ENCODE measurements around the gene HNRNPLL.
"Not testable (repeated sequence)": the region's sequence is repeated elsewhere in the genome, so short reads cannot be mapped to it uniquely, and the experiment has no call there.

Gene HNRNPLL

GRCh38 chr2:38650012-38650411, 47.3 kb upstream of the HNRNPLL start (continued):
- TF ChIP-seq ZNF354C (tag by site-specific recombination; IDR thresholded peaks at IDR 0.05; ENCODE audit: borderline replicate concordance, low read depth) (no peak), SETDB1 (IDR thresholded peaks at IDR 0.05; ENCODE audit: insufficient read length, low read length) (no peak)

DNA sequence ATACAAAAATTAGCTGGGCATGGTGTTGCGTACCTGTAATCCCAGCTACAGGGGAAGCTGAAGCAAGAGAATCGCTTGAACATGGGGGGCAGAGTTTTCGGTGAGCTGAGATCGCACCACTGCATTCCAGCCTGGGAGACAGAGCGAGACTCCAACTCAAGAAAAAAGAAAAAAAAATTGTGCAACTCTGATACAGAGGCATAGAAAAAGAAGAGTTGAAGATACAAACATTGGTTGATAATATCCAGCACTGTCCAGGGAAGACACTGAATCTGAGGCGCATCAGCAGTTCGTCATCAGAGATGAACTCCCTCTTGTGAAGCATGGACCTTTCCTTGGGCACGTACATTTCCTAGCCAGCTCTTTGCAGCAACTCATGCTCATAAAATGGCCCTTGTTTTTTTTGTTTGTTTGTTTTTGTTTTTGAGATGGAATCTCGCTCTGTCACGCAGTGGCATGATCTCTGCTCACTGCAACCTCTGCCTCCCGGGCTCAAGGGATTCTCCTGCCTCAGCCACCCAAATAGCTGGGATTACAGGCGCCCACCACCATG, 46.5 kb upstream of the HNRNPLL start:
- Histone ChIP-seq H3K9me3 (ENCODE audit: control insufficient read depth, insufficient read depth, low read depth, low read length) (no peaks in the 10 kb centered on the region), H3K27ac (ENCODE audit: extremely low read depth, low read depth, low read length) (no peak overlapping the region), H3K4me3 (ENCODE audit: low read depth, low read length) (no peak overlapping the region), H3K4me1 (ENCODE audit: control insufficient read depth, insufficient read depth, low read length) (no peaks in the 10 kb centered on the region), H3K36me3 (ENCODE audit: control insufficient read depth in 2 of 2, insufficient read depth in 1 of 2, low read length in 2 of 2) (no peaks in the 10 kb centered on the region)
- ChIA-PET POLR2A (no interaction called here), CTCF (interaction anchor here (0.7 kb wide), 1 partner anchor 113 kb away, joined by 3 read pairs; no protein-coding TSS in a partner anchor)
- TF ChIP-seq PRDM10 (tag by site-specific recombination; IDR thresholded peaks at IDR 0.05) = peak; percentile 64
- no peak for TF ChIP-seq ZNF76 (tag by site-specific recombination; IDR thresholded peaks at IDR 0.05; ENCODE audit: borderline replicate concordance, low read depth)
- no peak for TF ChIP-seq MYNN (tag by site-specific recombination; IDR thresholded peaks at IDR 0.05; ENCODE audit: borderline replicate concordance)
- TF ChIP-seq SP7 (tag by site-specific recombination; IDR thresholded peaks at IDR 0.05) = no peak

GRCh38 chr2:38648107-38648761, 45.5 kb upstream of the HNRNPLL start:
- H3K36me3 ChIP-seq (ENCODE audit: control insufficient read depth in 2 of 2, insufficient read depth in 1 of 2, low read length in 2 of 2) = no peaks in the 10 kb centered on the region
- H3K4me3 ChIP-seq (ENCODE audit: low read depth, low read length) = no peak overlapping the region
- POLR2A ChIA-PET = no interaction called here
- H3K4me1 ChIP-seq (ENCODE audit: control insufficient read depth, insufficient read depth, low read length) = no peaks in the 10 kb centered on the region
- no peak overlapping the region for H3K27ac ChIP-seq (ENCODE audit: extremely low read depth, low read depth, low read length)
- CTCF ChIA-PET = no interaction called here
- no peaks in the 10 kb centered on the region for H3K9me3 ChIP-seq (ENCODE audit: control insufficient read depth, insufficient read depth, low read depth, low read length)
- TF ChIP-seq SCRT2 (tag by site-specific recombination; IDR thresholded peaks at IDR 0.05) = peak; percentile 74
- TF ChIP-seq GFI1B (tag by site-specific recombination; IDR thresholded peaks at IDR 0.05) = no peak

DNA sequence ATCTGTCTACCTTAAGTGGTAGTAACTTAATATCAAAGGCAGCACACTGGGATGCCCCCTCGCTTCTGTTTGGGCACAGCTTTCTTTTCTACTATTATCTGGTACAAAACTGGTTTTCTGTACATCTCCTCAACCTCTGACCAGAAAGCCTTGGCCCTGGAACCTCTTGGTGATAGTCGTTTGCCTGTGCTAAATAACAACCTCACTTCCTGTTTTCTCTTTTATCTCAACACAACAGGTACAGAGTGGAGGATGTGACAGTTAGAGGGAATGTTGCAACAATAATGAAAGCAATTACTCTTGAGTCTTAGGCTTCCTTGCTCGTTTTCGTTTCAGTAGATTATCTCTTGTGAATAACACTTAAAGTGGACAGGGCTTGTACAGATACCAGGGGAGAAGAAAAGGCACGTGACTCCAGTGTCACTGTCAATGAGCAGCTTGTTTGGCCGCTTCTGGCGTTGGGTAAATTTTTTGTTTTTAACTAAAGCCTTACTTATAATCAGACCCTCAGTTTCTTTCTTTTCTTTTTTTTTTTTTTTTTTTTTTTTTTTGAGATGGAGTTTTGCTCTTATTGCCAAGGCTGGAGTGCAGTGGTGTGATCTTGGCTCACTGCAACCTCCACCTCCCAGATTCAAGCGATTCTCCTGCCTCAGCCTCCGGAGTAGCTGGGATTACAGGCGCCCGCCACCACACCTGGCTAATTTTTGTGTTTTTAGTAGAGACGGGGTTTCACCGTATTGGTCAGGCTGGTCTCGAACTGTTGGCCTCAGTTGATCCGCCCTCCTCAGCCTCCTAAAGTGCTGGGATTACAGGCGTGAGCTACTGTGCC, 41.2 kb upstream of the HNRNPLL start:
- H3K27ac ChIP-seq (ENCODE audit: extremely low read depth, low read depth, low read length); POLR2A ChIA-PET; H3K4me1 ChIP-seq (ENCODE audit: control insufficient read depth, insufficient read depth, low read length); H3K4me3 ChIP-seq (ENCODE audit: low read depth, low read length); CTCF ChIA-PET; H3K36me3 ChIP-seq (ENCODE audit: control insufficient read depth in 2 of 2, insufficient read depth in 1 of 2, low read length in 2 of 2); H3K9me3 ChIP-seq (ENCODE audit: control insufficient read depth, insufficient read depth, low read depth, low read length): not testable (repeated sequence)

- TF ChIP-seq, protein P1, sequence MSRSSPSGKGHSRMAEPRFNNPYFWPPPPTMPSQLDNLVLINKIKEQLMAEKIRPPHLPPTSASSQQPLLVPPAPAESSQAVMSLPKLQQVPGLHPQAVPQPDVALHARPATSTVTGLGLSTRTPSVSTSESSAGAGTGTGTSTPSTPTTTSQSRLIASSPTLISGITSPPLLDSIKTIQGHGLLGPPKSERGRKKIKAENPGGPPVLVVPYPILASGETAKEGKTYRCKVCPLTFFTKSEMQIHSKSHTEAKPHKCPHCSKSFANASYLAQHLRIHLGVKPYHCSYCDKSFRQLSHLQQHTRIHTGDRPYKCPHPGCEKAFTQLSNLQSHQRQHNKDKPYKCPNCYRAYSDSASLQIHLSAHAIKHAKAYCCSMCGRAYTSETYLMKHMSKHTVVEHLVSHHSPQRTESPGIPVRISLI (tag by site-specific recombination; IDR thresholded peaks at IDR 0.05) = no peak
- TF ChIP-seq SETDB1 (IDR thresholded peaks at IDR 0.05; ENCODE audit: insufficient read length, low read length) = peak; percentile 11
- no peaks in the 10 kb centered on the region for H3K4me1 ChIP-seq (ENCODE audit: control insufficient read depth, insufficient read depth, low read length)
- H3K27ac ChIP-seq (ENCODE audit: extremely low read depth, low read depth, low read length) = no peak overlapping the region
- H3K36me3 ChIP-seq (ENCODE audit: control insufficient read depth in 2 of 2, insufficient read depth in 1 of 2, low read length in 2 of 2) = no peaks in the 10 kb centered on the region
- CTCF ChIA-PET = no interaction called here
- H3K9me3 ChIP-seq (ENCODE audit: control insufficient read depth, insufficient read depth, low read depth, low read length) = no peaks in the 10 kb centered on the region
- POLR2A ChIA-PET = no interaction called here
- H3K4me3 ChIP-seq (ENCODE audit: low read depth, low read length) = no peak overlapping the region
Measured at GRCh38 chr2:38643021-38643671, 40.4 kb upstream of the HNRNPLL start.

GRCh38 chr2:38642373-38643017, 39.8 kb upstream of the HNRNPLL start:
- H3K4me3 ChIP-seq (ENCODE audit: low read depth, low read length); H3K36me3 ChIP-seq (ENCODE audit: control insufficient read depth in 2 of 2, insufficient read depth in 1 of 2, low read length in 2 of 2); H3K4me1 ChIP-seq (ENCODE audit: control insufficient read depth, insufficient read depth, low read length); H3K9me3 ChIP-seq (ENCODE audit: control insufficient read depth, insufficient read depth, low read depth, low read length); H3K27ac ChIP-seq (ENCODE audit: extremely low read depth, low read depth, low read length): not testable (repeated sequence)
- CTCF ChIA-PET = interaction anchor here (0.6 kb wide), 1 partner anchor 1247 kb away, joined by 4 read pairs; no protein-coding TSS in a partner anchor
- POLR2A ChIA-PET = interaction anchor here (1.1 kb wide), 1 partner anchor 109 kb away, joined by 4 read pairs; the partner anchor contains the start of gene SRSF7

All from HEK293 (cell line).